OCI-LY7 (cell line): ENCODE results near the gene SLC26A4.

Experiments used
- EZH2phosphoT487 ChIP-seq: fragments of 200-600 bp; sonication (generic); IDR thresholded peaks from 2 replicates; pipeline ENCODE4 v1.6.1; 2018; ENCODE audit warnings: low read depth, borderline replicate concordance, mild to moderate bottlenecking, mixed run types, antibody characterized with exemption, low read length, moderate library complexity, mixed read lengths
- TF ChIP-seq, protein P1 (sequence below): fragments of 200-600 bp; sonication (generic); conservative IDR thresholded peaks from 2 replicates; pipeline ENCODE4 v1.5.1; 2014; ENCODE audit warnings: mild to moderate bottlenecking, antibody characterized with exemption, low read length, moderate library complexity, mixed read lengths

DNA sequence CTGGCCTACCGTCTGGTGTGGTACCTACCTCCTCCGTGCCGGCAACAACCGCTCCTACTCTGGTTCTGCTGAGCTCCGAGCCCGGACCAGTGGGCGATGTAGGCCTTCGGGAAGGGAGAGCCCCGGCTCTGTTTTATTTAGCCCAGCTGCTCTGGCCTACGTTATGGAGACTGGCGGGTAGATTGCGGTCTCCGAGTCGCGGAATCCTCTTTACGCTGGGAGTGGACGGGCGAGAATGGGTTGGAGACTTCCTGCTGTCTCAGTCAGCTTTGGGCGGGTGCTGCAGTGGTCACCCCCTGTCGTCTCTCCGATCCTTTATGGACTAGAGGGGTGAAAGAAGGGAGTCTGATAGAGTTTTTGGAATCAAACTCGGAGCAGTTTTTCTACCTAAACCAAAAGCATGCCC lies 83.7 kb downstream of the SLC26A4 start:
- TF ChIP-seq, protein P1, sequence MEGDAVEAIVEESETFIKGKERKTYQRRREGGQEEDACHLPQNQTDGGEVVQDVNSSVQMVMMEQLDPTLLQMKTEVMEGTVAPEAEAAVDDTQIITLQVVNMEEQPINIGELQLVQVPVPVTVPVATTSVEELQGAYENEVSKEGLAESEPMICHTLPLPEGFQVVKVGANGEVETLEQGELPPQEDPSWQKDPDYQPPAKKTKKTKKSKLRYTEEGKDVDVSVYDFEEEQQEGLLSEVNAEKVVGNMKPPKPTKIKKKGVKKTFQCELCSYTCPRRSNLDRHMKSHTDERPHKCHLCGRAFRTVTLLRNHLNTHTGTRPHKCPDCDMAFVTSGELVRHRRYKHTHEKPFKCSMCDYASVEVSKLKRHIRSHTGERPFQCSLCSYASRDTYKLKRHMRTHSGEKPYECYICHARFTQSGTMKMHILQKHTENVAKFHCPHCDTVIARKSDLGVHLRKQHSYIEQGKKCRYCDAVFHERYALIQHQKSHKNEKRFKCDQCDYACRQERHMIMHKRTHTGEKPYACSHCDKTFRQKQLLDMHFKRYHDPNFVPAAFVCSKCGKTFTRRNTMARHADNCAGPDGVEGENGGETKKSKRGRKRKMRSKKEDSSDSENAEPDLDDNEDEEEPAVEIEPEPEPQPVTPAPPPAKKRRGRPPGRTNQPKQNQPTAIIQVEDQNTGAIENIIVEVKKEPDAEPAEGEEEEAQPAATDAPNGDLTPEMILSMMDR, result no peak
- no peak for TF ChIP-seq EZH2phosphoT487
